HG03558 (cell line): Measurements from ENCODE around the gene ROR1.

Experiments
- ATAC-seq: cut with Tn5 transposase; IDR thresholded peaks from one replicate; pipeline ENCODE4 v1.9.1; 2021; ENCODE audit warnings: moderate number of reproducible peaks; ENCODE audit not compliant: unreplicated experiment; ENCODE audit errors: extremely low read depth

Gene ROR1

DNA sequence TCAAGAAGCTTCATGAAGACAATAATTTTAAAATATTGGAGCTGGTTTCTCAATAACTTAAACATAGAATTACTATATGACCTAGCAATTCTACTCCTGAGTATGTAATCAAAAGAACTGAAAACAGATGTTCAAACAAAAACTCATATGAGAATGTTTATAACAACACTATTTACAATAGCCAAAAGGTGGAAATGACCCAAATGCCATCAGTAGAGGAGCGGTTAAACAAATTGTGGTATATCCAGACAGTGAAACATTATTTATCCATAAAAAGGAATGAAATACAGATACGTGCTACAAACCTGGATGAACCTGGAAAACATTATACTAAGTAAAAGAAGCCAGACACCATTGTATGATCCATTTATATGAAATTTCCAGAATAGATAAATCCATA lies 366.8 kb downstream of the ROR1 start:
- no peak for ATAC-seq

DNA sequence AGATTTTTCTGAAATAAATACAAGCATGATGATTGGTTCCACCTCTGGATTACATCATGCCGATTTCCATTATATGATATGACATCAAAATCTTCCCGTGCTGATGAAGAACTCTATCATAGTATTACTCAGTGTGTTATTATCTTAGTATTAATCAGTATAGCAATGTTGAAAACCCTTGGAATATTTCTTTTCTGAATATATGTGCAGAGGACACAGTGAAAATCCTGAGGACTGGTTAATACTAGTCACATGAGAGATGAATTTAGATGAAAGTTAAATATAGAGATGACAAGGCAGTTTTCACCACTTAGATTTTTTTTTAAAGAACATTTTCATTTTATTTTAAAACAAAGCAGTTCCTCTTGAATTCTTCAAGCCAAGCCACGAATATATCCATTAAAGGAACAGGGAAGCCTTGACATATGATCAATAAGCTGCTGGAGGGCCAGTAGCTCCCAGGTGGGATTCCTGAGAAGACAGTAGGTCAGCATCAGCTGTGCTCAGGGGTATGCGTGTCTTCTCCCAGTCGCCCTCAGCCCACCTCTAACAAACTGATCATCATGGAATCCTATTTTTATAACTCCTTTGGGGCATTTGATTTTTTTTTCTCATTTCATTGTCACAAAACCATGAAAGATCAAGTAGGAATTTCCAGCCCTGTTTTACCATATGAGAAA lies 373.4 kb downstream of the ROR1 start:
- ATAC-seq: no peak

DNA sequence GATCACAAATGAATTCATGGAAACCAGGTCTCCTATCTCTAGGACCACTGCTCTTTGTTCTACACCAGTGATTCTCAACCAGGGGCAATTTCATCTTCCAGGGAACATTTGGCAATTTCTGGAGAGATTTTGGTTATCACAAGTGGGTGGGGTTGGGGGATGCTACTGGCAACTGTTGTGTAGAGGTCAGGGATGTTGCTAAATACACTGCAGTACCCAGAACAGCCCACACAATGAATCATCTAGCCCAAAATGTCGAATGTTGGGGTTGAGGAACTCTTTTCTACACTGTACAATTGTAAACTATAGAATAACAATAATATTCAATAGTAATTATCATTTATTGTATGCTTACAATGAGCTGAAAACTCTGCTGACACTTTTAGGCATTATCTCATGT lies 373.9 kb downstream of the ROR1 start:
- no peak for ATAC-seq

DNA sequence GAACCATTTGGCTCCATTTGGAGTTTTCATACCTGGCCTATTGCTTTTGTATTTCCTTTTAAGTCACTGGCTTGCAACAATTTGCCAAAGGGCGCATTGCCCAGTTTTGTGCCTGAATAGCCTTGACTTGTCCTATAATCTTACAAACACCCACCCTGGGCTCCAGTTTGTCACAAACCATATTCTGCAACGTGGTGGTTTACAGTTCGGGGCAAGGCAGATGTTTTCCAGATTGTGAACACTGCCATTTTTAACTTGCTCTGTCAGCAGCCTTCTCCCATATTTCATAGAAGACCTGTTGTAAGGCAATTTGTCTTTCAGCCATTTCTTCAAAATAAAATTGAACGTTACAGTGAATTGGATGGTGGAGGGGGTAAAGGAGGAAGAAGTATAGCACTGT lies 376.4 kb downstream of the ROR1 start:
- ATAC-seq: no peak

DNA sequence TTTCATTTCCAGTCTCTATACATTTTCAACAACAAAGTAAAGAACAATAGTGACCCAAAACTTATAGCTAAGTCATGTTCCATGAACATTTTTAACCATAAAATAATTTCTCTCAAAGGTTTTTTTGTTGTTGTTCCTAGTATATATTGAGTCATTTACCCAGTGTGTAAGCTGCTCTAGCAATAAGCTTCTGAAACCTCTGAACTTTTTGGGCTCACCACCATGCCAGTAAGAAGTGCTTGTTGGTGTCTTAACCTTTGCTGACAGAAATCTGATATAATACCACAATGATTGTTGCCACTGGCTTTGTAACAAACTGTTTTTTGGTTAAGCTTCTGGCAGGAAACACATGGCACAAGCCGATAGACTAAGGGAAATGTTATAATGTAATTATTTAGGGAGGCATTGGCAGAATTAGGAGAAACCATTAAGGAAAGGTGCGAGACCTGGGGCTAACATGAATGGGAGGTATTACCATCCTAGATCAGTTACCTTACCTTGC lies 377.0 kb downstream of the ROR1 start:
- no peak for ATAC-seq

DNA sequence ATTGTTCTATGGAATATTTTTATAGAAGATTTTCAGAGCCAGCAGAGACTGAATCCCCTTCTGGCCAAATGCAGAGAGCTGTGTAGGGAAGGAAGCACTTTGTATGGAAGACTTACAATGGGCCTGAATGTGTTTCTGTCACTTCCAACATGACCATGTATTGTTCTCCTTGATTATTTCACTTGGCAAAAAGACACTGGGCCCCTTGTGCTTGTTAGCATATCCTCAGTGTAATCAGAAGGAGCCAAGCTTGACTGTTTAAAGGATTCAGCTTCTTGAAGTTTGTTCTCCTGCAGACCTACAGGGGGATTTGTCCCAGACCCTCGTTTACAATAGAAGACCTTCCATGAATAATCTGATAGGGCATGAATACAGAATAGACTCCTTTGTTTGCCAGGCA lies 381.5 kb downstream of the ROR1 start:
- no peak for ATAC-seq

DNA sequence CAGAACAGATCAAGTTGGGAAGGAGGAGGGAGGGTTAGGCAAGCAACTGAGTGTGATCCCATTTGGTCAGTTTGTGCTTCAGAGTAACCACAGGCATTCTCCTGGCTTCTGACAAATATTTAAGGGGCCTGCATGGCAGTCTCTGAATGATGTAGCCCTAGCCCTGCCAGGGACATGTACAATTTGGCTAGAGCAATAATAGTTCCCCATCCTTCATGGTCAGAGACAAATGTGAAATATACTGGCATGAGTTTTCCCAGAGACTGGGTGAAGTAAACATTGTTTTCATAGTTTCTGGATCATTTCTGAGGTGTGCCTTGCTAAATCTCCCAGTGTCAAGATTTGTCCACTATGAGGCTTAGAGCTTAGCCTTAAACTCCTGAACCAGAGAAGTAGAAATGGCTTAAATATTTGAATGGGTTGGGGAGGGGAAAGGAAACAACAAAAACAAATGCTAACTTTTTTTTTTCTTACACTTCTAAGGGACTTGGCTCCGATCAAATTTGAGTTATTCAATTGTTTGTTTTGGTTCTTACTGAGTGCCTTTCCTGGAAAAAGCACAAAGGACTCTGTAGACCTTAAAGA lies 387.6 kb downstream of the ROR1 start:
- ATAC-seq: no peak

DNA sequence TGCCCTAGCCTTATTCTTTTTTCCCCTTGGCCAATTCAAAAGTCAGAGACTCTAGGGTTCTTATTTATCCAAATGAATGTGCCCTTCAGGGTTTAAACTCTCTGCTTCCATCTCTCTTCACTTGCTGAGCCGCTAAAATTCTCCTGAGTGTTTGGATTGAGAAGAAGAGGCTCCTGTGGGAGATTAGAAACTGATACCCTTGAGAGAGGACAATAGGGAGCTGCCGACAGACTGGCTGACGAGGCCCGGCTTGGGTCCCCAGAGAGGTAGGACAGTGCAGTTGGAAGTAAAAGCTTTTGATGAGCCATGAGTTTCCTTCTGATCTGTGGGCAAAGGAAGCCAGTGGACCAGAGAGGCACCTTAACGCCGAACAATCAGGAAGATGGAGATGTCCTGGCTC lies 388.3 kb downstream of the ROR1 start:
- ATAC-seq: no peak

DNA sequence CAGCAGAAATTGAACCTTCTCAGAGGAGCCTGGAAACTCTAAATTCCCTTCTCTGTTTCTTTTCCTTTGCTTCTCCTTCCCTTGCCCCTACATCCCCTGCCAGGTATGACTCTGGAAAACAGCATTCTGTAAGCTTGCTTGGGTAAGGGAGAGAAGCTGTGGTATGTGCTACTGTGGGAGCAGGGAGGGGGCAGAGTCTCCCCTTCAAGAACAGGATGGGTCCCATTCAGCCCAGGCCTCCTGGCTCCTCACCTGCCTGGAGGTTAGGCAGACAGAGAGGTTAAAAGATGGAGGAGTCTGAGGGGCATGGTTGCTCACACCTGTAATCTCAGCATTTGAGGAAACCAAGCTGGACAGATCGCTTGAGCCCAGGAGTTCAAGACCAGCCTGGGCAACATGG lies 389.0 kb downstream of the ROR1 start:
- no peak for ATAC-seq

DNA sequence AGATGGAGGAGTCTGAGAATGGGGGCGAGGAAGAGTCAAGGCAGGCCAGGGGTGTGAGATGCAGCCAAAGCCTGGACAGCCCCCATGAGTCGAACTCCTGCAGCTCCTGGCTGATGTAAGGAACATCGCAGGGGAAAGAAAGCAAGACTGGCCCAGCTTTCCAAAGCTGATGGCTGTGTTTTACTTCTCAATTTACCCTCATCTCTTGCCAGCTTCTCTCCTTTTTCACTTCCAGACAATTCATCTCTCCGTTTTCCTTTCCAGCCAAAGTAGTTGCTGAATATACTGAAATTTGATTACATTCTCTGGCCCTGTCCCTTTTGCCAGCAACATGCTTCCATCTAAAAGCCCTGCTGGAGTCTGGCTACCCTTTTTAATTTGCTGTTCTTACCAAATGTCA lies 389.6 kb downstream of the ROR1 start:
- ATAC-seq: no peak

DNA sequence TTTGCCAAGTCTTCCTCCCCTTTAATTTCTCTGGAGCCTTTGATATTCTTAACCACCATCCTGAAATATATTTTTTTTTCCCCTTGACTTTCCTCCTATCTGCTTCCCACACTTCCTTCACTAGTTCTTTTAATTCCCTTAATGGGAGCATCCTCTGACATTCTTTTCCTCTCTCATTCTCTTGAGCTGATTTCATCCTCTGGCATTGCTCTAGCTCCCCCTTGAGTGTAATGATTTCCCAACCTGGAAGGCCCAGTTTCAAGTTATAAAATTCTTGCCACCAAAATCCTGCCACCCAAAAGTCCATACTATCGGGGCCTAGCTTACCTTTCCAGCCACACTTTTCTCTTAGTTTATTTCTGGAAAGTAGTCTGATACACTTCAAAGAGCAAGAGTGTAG lies 390.2 kb downstream of the ROR1 start:
- ATAC-seq: no peak

DNA sequence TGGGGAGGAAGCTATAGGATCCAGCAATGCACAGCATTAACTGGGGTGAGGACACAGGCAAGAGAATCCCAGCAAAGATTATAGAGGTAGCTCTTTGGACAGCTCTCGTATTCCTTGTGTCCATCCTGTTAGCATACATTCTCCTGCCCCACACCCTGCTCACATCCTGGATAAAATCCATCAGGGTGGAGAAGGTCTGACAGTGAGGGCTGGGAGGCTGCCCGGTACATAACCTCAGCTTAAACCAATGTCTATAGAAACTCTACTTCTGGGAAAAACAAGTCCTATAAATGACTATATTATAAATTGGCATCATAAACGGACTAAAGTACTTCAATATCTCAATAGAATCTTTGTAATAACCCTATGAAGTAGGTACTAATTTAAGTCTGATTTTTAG lies 392.8 kb downstream of the ROR1 start:
- no peak for ATAC-seq

DNA sequence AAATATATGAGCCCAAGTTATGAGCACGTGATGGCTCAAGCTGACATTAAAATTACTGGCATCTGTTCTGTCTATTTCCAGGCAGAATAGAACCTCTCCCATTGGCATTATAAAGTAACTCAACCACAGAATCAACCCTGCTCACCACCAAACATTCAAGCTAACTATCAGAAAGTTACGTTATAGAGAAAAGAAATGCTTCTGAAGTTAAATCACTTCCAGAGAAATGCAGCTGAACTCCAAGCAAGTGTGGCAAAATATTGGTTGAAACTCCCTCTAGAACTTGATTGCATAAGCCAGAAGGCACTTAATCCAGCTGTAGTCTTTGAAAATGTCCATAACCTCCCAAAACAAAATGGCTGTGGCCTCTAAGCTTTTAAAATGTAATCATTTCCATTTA lies 393.4 kb downstream of the ROR1 start:
- no peak for ATAC-seq

DNA sequence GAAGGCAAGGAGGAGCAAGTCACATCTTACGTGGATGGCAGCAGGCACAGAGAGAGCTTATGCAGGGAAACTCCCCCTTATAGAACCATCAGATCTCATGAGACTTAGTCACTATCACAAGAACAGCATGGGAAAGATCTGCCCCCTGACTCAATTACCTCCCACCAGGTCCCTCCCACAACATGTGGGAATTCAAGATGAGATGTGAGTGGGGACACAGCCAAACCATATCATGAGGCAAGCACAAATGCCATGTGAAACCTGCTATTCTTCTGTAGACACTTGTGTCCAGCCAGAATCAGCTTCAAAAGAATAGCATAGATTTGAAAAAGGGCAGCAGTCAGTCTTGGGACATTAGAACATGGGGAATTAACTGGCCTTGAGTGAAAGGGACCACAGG lies 397.4 kb downstream of the ROR1 start:
- no peak for ATAC-seq

DNA sequence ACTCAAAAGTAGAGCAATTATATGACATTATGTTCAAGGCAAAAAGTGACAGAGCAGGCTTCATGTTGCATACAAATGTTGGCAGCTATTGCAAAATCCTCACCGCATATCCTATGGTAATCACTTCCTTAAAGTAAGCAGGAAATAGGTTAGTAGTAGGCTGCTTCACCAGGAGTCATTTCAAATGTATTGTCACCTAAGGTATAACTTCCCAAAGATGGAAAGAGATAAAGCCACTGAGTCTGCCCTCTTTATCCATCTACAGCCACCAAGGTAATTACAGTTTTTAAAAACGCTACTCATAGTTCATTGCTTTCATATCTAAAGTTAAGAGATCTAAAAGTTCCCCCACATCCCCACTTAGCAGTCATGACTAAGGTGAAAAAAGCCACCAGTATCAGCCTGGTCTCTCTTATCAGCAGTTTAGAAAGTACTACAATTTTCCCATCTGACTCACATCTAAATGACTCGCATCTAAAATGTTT lies 398.0 kb downstream of the ROR1 start:
- peak; percentile 46 for ATAC-seq

DNA sequence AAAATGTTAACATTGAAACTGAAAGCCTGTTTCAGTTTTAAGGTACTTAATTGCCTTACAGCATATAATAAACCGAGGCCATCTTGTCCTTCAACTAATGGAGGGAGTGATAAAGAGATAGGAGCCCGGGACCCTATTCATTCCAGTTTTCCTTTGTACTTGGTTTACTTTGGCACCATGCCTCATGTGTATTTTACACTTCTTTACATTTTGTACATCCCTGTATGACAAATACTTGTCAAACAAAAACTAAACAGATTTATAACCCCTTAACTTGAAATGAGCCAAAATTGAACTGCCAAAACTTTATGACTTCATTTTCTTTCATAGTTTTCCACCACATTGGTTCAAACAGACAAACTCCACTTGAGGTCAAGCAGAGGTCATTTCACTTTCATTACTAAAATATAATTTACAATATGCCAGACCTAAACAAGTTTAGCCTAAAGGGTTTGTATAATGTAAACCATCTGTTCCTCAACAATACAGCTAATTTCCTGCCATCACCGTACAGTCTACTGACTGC lies 398.7 kb downstream of the ROR1 start:
- no peak for ATAC-seq

DNA sequence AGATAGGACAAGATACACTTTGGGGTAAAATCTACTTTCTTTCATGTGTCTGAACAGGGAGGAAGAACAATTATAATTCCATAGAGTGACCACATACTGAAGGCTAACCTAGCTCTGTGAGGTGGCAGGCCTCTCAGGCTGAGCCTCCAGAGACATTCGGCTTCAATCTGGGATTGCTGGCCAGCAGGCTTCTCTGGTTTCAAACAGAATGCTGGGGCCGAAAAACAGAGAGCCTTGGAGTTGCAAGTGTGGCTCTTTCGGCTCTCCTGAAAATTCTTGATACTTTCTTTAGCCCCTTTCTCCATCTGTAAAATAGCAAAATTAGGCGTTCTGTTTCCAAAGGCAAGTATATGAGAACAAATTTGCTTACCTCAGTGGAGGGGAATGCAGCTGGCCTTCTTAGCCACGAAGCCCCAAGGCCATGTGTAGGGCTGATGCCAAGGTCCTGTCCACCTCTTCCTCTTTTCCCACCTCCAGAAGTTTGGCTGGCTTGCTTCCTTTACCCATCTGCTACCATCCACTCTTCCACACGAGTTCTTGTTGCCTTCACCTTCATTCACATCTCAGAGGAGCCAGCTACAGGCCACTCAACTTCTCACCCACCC lies 399.6 kb downstream of the ROR1 start:
- ATAC-seq: no peak

DNA sequence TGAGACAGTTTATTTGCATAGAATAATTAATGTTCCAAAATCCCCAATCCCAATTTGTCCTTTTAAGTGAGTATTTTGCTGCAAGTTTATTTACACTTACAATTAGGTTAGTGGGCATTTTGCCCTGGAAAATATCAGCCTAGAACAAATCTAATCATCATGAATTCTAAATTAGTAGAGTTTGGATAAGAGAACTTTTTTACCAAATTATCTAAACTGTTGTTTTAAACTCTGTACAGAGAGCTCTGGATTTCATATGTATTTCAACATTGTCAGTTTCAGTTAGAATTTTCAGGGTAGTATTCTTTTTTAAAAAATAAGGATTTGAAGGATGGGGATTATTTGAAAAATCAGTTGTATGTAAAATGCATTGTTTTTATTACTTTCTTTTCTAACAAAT lies 401.8 kb downstream of the ROR1 start:
- no peak for ATAC-seq

DNA sequence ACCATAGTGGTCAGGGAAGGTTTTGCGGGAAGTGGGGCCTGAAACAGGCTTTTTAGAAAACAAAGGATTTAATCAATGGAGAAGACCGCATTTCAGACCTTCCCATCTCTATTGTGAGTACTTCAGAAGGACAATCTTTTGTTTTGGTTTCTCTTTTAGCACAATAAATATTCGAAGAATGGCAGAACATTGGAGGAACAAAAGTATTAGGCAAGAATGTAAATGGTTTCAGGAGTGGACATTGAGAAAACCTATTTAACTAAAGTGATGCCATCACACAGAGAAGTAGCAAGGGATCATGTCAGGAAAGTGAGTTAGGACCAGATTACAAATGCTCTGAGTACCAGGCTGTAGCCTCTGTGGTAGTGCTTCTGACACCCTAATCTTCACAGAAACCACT lies 402.8 kb downstream of the ROR1 start:
- ATAC-seq: no peak

DNA sequence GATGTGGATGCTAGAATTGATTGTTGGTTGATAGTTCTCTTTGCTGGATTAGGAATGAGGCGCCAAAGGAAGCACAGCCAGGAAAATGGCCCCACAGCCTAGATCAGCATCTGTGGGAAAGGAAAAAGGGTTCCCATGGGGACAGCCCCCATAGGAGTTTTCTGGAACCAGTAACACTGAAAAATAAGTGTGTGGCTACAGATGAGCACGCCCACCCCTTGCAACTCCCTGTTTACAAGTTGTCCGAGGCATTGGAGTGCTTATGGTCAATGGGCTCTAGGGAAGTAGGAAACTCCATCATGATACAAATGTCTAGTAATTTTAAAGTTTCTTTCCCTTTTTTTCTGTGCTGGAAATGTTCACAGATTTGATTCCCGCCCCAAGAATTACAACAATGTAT lies 405.8 kb downstream of the ROR1 start:
- no peak for ATAC-seq

DNA sequence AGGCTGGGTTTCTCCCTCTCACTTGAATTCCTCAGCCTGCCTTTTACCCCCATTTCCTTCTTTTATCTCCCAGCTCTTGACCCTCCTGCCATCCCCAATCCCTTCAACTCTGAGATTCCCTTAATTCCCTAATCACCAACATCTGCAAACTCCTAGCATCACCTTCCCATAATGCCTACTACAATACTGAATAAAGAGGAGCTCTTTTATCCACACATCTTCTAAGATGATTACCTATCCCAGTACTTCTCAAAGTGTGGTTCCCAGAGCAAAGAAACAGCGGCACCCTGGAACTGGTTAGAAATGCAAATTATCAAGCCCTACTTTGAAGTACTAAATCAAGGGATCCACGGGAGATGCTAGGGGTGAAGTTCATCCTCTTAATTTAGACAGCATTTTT lies 408.4 kb downstream of the ROR1 start:
- ATAC-seq: no peak
